ENCODE measurements around the gene TNIP3.

DNA sequence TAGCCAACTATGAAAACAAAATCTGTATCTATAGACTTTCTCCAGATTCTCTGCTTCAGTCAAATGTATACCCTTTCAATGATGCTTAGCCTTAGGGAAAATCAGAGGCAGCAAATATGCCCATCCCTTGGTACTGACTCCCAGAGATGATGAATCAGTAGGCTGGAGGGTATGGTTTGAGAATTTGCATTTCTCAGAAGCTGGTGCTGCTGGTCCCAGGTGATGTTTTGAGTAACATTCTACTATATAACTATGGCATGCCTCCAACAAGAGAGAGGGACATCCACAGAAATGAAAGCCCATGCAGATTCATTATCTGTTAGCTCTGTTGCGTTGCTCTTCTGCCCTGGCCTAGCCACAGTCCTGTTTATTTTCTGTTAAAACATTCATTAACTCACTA lies 13.6 kb downstream of the TNIP3 start:
- TF ChIP-seq, protein P1, sequence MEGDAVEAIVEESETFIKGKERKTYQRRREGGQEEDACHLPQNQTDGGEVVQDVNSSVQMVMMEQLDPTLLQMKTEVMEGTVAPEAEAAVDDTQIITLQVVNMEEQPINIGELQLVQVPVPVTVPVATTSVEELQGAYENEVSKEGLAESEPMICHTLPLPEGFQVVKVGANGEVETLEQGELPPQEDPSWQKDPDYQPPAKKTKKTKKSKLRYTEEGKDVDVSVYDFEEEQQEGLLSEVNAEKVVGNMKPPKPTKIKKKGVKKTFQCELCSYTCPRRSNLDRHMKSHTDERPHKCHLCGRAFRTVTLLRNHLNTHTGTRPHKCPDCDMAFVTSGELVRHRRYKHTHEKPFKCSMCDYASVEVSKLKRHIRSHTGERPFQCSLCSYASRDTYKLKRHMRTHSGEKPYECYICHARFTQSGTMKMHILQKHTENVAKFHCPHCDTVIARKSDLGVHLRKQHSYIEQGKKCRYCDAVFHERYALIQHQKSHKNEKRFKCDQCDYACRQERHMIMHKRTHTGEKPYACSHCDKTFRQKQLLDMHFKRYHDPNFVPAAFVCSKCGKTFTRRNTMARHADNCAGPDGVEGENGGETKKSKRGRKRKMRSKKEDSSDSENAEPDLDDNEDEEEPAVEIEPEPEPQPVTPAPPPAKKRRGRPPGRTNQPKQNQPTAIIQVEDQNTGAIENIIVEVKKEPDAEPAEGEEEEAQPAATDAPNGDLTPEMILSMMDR (IDR thresholded peaks at IDR 0.05): no peak
- TF ChIP-seq POLR2A (IDR thresholded peaks at IDR 0.05): no peak
